Osteoblast (primary cell): ENCODE data around the gene EFHD2. TPM values are rescaled to one million over a fixed set of nuclear protein-coding genes. Genes with fewer than 3 reads are reported as not detected.
"Not testable (repeated sequence)": the region's sequence is repeated elsewhere in the genome, so short reads cannot be mapped to it uniquely, and the experiment has no call there.

Experiments used
- DNase-seq: peaks from one replicate; pipeline ENCODE4 v3.0.0; 2011; ENCODE audit warnings: low spot score, mixed read lengths; ENCODE audit not compliant: insufficient read length; ENCODE audit errors: missing footprints
- H2AFZ ChIP-seq: 2 replicates; pipeline ENCODE4 v1.6.0; 2011; ENCODE audit warnings: mild to moderate bottlenecking, low read length
- H3K27ac ChIP-seq: 2 replicates; pipeline ENCODE4 v1.5.1; 2011; ENCODE audit warnings: mild to moderate bottlenecking, low read depth, low read length, moderate library complexity
- H3K27me3 ChIP-seq: 2 replicates; pipeline ENCODE4 v1.6.0; 2012; ENCODE audit warnings: mild to moderate bottlenecking, control low read depth, inconsistent platforms, low read length, moderate library complexity; ENCODE audit not compliant: insufficient read depth
- H3K36me3 ChIP-seq: 2 replicates; pipeline ENCODE4 v1.5.1; 2011; ENCODE audit warnings: mild to moderate bottlenecking, low read length, control low read depth, moderate library complexity; ENCODE audit not compliant: insufficient read depth
- H3K4me1 ChIP-seq: 2 replicates; pipeline ENCODE4 v1.5.1; 2011; ENCODE audit warnings: mild to moderate bottlenecking, low read length, control low read depth, moderate library complexity; ENCODE audit not compliant: insufficient read depth
- H3K4me2 ChIP-seq: 2 replicates; pipeline ENCODE4 v1.6.0; 2011; ENCODE audit warnings: mild to moderate bottlenecking, low read length; ENCODE audit not compliant: insufficient read depth
- H3K4me3 ChIP-seq: fragments of 200-600 bp; sonication (generic); 3 replicates; pipeline ENCODE4 v1.5.1; 2012; ENCODE audit warnings: mild to moderate bottlenecking, low read length, inconsistent platforms; ENCODE audit not compliant: insufficient read depth
- H3K79me2 ChIP-seq: 2 replicates; pipeline ENCODE4 v1.6.0; 2012; ENCODE audit warnings: mild to moderate bottlenecking, low read length, control low read depth, inconsistent platforms; ENCODE audit not compliant: insufficient read depth
- H3K9me3 ChIP-seq: 2 replicates; pipeline ENCODE4 v1.5.1; 2011; ENCODE audit warnings: low read depth, low read length, control low read depth
- H4K20me1 ChIP-seq: 2 replicates; pipeline ENCODE4 v1.6.0; 2012; ENCODE audit warnings: mild to moderate bottlenecking, low read length, control low read depth; ENCODE audit not compliant: insufficient read depth
- total RNA-seq: library from RNA; depleted of rRNA; stranded (reverse); fragments of >200 nt; gene quantifications from 2 replicates; pipeline ENCODE4 v1.2.3, GENCODE V29; 2012
- TF ChIP-seq, protein P1 (sequence below): IDR thresholded peaks from 2 replicates; pipeline ENCODE4 v1.5.1; 2011; ENCODE audit warnings: mild to moderate bottlenecking, low read depth, low read length, moderate library complexity; ENCODE audit errors: extremely low read depth

EFHD2 gene
- total RNA-seq, 1 donor, result 35.8 TPM

DNA sequence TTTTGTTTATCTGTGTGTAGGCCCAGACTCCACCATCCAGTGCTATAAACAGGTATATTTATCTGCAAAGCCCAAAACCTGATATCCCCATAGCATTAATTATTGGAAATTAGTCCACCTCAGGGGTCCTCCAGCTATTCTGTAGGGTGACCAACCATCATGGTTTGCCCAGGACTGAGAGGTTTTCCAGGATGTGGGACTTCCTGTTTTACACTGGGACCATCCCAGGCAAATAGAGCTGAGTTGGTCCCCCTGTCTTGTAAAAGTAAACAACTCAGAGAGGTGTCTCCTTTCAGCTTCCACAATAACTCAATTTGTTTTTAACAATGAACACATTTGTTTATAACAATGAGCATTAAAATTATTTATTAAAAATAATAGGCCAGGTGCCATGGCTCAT, 58.5 kb downstream of the EFHD2 start:
- H3K4me2 ChIP-seq, result no peak overlapping the region
- no peak for DNase-seq
- TF ChIP-seq, protein P1, sequence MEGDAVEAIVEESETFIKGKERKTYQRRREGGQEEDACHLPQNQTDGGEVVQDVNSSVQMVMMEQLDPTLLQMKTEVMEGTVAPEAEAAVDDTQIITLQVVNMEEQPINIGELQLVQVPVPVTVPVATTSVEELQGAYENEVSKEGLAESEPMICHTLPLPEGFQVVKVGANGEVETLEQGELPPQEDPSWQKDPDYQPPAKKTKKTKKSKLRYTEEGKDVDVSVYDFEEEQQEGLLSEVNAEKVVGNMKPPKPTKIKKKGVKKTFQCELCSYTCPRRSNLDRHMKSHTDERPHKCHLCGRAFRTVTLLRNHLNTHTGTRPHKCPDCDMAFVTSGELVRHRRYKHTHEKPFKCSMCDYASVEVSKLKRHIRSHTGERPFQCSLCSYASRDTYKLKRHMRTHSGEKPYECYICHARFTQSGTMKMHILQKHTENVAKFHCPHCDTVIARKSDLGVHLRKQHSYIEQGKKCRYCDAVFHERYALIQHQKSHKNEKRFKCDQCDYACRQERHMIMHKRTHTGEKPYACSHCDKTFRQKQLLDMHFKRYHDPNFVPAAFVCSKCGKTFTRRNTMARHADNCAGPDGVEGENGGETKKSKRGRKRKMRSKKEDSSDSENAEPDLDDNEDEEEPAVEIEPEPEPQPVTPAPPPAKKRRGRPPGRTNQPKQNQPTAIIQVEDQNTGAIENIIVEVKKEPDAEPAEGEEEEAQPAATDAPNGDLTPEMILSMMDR, result no peak
- no peaks in the 10 kb centered on the region for H3K36me3 ChIP-seq
- H3K4me3 ChIP-seq, result no peak overlapping the region
- H4K20me1 ChIP-seq, result no peaks in the 10 kb centered on the region
- H3K27me3 ChIP-seq, result no peaks in the 10 kb centered on the region
- H3K79me2 ChIP-seq, result no peaks in the 10 kb centered on the region
- no peak overlapping the region for H2AFZ ChIP-seq
- no peak overlapping the region for H3K27ac ChIP-seq
- H3K4me1 ChIP-seq, result no peaks in the 10 kb centered on the region
- no peaks in the 10 kb centered on the region for H3K9me3 ChIP-seq

DNA sequence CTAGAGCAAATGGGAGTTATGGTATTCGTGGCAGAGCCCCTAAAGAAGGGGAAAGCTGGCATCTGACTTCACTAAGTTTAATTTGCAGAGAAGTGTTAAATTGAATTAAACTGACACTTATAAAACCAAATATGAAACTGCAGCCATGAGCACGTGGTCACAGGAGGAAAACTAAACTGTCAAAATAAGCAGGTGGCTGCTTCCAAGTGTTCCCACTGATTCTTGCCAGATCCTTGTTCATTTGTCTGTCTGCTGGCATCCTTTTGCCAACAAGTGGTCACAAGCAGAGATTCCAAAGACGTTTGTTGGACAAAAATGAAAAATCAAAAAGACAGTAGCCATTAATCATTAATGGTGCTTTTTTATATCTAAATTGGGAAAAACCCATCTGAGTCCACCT, 59.7 kb downstream of the EFHD2 start:
- no peak overlapping the region for H3K27ac ChIP-seq

DNA sequence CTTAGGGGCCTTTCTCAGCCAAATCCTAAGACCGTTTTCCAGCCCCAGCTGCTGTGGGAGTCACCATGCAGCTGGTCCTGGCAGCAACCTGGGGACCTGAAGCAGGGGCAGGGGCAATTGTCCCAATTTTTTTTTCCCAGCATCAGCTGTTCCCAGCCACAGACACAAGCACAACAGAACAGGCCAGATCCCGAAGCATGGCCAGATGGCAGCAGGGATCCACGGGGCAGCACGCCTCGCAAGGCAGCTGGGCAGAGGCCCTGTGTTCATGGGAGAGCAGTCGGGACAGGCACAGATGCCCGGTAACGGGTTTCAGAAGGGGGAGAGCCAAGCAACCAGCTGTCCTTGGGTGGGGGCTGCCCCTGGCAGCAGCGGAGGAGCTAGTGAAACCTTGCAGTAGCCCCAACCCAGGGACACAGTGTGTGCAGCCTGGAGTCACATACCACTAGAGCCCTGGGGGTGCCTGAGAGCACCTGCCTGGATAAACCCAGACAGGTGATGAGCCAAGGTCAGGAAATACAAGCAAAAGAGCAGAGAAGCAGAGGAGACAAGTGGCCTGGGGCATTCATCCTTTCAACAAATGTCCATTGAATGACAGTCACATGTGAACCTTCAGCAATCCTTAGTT, 60.2 kb downstream of the EFHD2 start:
- H3K79me2 ChIP-seq, H3K27me3 ChIP-seq, H3K4me2 ChIP-seq, H3K27ac ChIP-seq, H3K4me1 ChIP-seq, H2AFZ ChIP-seq, H3K4me3 ChIP-seq, H4K20me1 ChIP-seq, H3K36me3 ChIP-seq, H3K9me3 ChIP-seq: not testable (repeated sequence)
- DNase-seq, result peak; percentile 63

More for the DNA sequence above, 59.7 kb downstream of the EFHD2 start:
- Histone ChIP-seq H2AFZ (no peak overlapping the region), H3K36me3 (no peaks in the 10 kb centered on the region), H3K4me3 (no peak overlapping the region), H3K4me2 (no peak overlapping the region), H3K4me1 (no peaks in the 10 kb centered on the region), H3K27me3 (no peaks in the 10 kb centered on the region), H3K79me2 (no peaks in the 10 kb centered on the region), H3K9me3 (no peaks in the 10 kb centered on the region), H4K20me1 (no peaks in the 10 kb centered on the region)
- TF ChIP-seq, protein P1, result no peak
- no peak for DNase-seq

DNA sequence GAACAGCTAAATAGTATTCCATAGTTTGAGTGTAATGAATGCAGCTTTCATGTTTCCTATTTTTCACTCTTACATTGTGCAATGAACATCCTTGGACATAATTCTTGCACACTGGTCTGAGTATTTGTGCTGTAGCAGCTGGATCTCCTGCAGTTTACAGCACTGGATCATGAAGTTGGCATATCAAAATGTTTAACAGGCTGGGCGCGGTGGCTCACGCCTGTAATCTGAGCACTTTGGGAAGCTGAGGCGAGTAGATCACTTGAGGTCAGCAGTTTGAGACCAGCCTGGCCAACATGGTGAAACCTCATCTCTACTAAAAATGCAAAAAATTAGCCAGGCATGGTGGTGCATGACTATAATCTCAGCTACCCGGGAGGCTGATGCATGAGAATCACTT, 61.4 kb downstream of the EFHD2 start:
- not testable (repeated sequence) for H3K79me2 ChIP-seq, H3K36me3 ChIP-seq, H3K4me2 ChIP-seq, H3K9me3 ChIP-seq, H3K4me1 ChIP-seq, H3K4me3 ChIP-seq, H2AFZ ChIP-seq, H4K20me1 ChIP-seq, H3K27ac ChIP-seq, DNase-seq, H3K27me3 ChIP-seq

DNA sequence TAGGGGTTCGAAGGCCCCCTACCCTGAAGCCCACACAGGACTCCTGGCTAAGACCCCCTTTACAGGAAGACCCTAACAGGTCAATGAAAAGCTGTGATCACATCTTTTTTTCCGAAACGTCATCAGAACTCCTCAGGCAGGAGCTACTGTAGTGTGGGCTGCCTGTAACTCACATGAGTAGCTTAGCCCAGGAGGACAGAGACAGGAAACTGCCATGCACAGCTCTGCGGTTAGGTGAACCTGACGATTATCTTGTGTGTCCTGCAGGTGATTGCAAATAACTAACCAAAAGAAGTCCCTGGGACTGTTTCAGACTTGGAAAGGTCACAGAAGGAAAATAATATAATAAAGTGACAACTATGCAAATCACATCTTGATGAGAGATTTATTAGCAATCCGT, 62.0 kb downstream of the EFHD2 start:
- not testable (repeated sequence) for H4K20me1 ChIP-seq, H3K4me3 ChIP-seq, H3K27ac ChIP-seq, DNase-seq, H3K79me2 ChIP-seq, H3K36me3 ChIP-seq, H3K9me3 ChIP-seq, H2AFZ ChIP-seq, H3K27me3 ChIP-seq, H3K4me1 ChIP-seq, H3K4me2 ChIP-seq
